ENCODE measurements around the gene SNIP1.

DNA sequence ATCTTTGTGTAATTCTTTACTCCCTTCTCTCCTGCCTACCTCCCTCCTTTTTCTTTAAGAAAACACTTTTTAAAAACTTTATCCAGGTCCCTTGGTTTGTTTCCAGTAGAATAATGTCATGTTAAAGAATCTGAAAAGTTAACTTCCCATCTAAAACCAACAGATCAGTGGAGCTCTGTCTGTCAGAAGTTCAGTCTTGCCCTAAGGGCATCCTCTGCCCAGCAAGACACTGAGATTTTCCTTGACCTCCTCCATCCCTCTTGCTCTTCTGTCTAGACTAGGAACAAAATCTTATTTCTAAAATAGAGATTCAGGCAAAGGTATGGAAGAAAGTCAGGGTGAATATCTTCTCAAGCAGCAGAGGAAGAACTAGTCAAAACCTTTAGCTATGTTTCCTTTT is 47.3 kb upstream of the SNIP1 start:
- TF ChIP-seq, protein P1, sequence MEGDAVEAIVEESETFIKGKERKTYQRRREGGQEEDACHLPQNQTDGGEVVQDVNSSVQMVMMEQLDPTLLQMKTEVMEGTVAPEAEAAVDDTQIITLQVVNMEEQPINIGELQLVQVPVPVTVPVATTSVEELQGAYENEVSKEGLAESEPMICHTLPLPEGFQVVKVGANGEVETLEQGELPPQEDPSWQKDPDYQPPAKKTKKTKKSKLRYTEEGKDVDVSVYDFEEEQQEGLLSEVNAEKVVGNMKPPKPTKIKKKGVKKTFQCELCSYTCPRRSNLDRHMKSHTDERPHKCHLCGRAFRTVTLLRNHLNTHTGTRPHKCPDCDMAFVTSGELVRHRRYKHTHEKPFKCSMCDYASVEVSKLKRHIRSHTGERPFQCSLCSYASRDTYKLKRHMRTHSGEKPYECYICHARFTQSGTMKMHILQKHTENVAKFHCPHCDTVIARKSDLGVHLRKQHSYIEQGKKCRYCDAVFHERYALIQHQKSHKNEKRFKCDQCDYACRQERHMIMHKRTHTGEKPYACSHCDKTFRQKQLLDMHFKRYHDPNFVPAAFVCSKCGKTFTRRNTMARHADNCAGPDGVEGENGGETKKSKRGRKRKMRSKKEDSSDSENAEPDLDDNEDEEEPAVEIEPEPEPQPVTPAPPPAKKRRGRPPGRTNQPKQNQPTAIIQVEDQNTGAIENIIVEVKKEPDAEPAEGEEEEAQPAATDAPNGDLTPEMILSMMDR (IDR thresholded peaks at IDR 0.05; ENCODE audit: low read depth, low read length): no peak
- TF ChIP-seq POLR2A (IDR thresholded peaks at IDR 0.05; ENCODE audit: extremely low read depth, insufficient read length) (no peak), MYC (IDR thresholded peaks at IDR 0.05; ENCODE audit: low read depth, low read length) (no peak)
- TF ChIP-seq, protein P2, sequence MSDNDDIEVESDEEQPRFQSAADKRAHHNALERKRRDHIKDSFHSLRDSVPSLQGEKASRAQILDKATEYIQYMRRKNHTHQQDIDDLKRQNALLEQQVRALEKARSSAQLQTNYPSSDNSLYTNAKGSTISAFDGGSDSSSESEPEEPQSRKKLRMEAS (IDR thresholded peaks at IDR 0.05; ENCODE audit: low read depth, low read length): no peak
